H1 (cell line): ENCODE results near the gene PCNX4. TPM values are rescaled to one million over a fixed set of nuclear protein-coding genes. Genes with fewer than 3 reads are reported as not detected.

Experiments used
- CTCF ChIA-PET: fragments of 300-600 bp; sonication (Branson Sonifier 250); formaldehyde crosslinking; loops from one replicate; lab custom pipeline; 2021; ENCODE audit not compliant: partially characterized antibody; lab: Charles Lee
- POLR2A ChIA-PET: fragments of 300-600 bp; sonication (Branson Sonifier 250); formaldehyde crosslinking; loops from one replicate; lab custom pipeline; 2021; ENCODE audit warnings: inconsistent platforms; ENCODE audit not compliant: partially characterized antibody; lab: Charles Lee
- DNase-seq, 2 experiments: peaks; one replicate each; pipeline versions ENCODE4 v3.0.0 to v3.0.0-alpha.2; 2010 to 2022; ENCODE audit warnings: low spot score in 2 of 2, low read depth in 1 of 2, mixed read lengths in 1 of 2
- FAIRE-seq: peaks from 2 replicates; lab custom pipeline; 2011; peaks lifted over from hg19 to GRCh38; lab: Jason Lieb, UNC
- H2AFZ ChIP-seq: 2 replicates; pipeline ENCODE4 v1.8.1; 2012; ENCODE audit warnings: low read length, inconsistent platforms
- H2AK5ac ChIP-seq: 2 replicates; pipeline ENCODE4 v1.6.1; 2013; ENCODE audit warnings: low read depth, low read length
- H2BK120ac ChIP-seq: replicated peaks from 2 replicates; pipeline ENCODE3; 2013; ENCODE audit warnings: low read depth, low read length, inconsistent platforms
- H2BK12ac ChIP-seq: 2 replicates; pipeline ENCODE4 v1.6.1; 2013; ENCODE audit warnings: low read depth, low read length
- H2BK15ac ChIP-seq: 2 replicates; pipeline ENCODE4 v1.6.1; 2013; ENCODE audit warnings: low read length
- H2BK20ac ChIP-seq: 2 replicates; pipeline ENCODE4 v1.6.1; 2013; ENCODE audit warnings: low read length
- H2BK5ac ChIP-seq: 2 replicates; pipeline ENCODE4 v1.6.1; 2013; ENCODE audit warnings: low read depth, low read length
- H3K14ac ChIP-seq: 2 replicates; pipeline ENCODE4 v1.6.1; 2013; ENCODE audit warnings: inconsistent platforms; ENCODE audit not compliant: insufficient read length
- H3K18ac ChIP-seq: 2 replicates; pipeline ENCODE4 v1.6.1; 2013; ENCODE audit warnings: low read length; ENCODE audit errors: extremely low read depth
- H3K23ac ChIP-seq: 2 replicates; pipeline ENCODE4 v1.6.1; 2013; ENCODE audit warnings: inconsistent platforms; ENCODE audit not compliant: insufficient read length
- H3K23me2 ChIP-seq: 2 replicates; pipeline ENCODE4 v1.6.1; 2013; ENCODE audit warnings: low read depth, low read length
- H3K27ac ChIP-seq: 2 replicates; pipeline ENCODE4 v1.6.1; 2011; ENCODE audit warnings: low read depth, low read length, inconsistent platforms
- H3K27me3 ChIP-seq, 4 experiments: replicated peaks in 1 of 4; 1 replicate in 1 of 4; 2 replicates in 3 of 4; pipeline versions ENCODE4 v1.6.1 to v1.8.1; 2011 to 2013; ENCODE audit warnings: low read length in 3 of 4, mild to moderate bottlenecking in 3 of 4, inconsistent platforms in 2 of 4, mixed read lengths in 2 of 4, moderate library complexity in 1 of 4; ENCODE audit not compliant: control insufficient read depth in 3 of 4, insufficient read depth in 3 of 4; ENCODE audit errors: extremely low read depth in 1 of 4
- H3K36me3 ChIP-seq, 4 experiments: 2 replicates each; pipeline versions ENCODE4 v1.6.1 to v1.8.1; 2011 to 2013; ENCODE audit warnings: mild to moderate bottlenecking in 4 of 4, low read length in 3 of 4, moderate library complexity in 2 of 4, control low read depth in 1 of 4, inconsistent platforms in 1 of 4; ENCODE audit not compliant: insufficient read depth in 4 of 4, control insufficient read depth in 2 of 4
- H3K4ac ChIP-seq: replicated peaks from 2 replicates; pipeline ENCODE3; 2013; ENCODE audit warnings: low read length, low read depth, mixed read lengths, inconsistent platforms; ENCODE audit not compliant: insufficient read length
- H3K4me1 ChIP-seq, 4 experiments: replicated peaks in 1 of 4; 1 replicate in 1 of 4; 2 replicates in 3 of 4; pipeline versions ENCODE4 v1.6.1 to v1.8.1; 2011 to 2013; ENCODE audit warnings: low read length in 3 of 4, inconsistent platforms in 2 of 4, mixed read lengths in 1 of 4; ENCODE audit not compliant: insufficient read depth in 4 of 4, control insufficient read depth in 3 of 4
- H3K4me2 ChIP-seq, 2 experiments: 2 replicates each; pipeline versions ENCODE4 v1.6.1 to v1.8.1; 2011 to 2013; ENCODE audit warnings: low read depth in 2 of 2, low read length in 2 of 2, control low read depth in 1 of 2, inconsistent platforms in 1 of 2, mild to moderate bottlenecking in 1 of 2; ENCODE audit not compliant: insufficient read depth in 1 of 2
- H3K4me3 ChIP-seq, 4 experiments: fragments of 200-600, 300-600 bp in 1 of 4; sonication (generic), shearing (Covaris generic), sonication (Bioruptor Twin) in 1 of 4; 2 replicates each; pipeline versions ENCODE4 v1.5.1 to v1.8.1; 2011 to 2016; ENCODE audit warnings: low read length in 4 of 4, low read depth in 3 of 4, control low read depth in 2 of 4, inconsistent platforms in 2 of 4, mild to moderate bottlenecking in 2 of 4, mixed read lengths in 1 of 4, moderate library complexity in 1 of 4; ENCODE audit not compliant: insufficient read depth in 2 of 4; ENCODE audit errors: extremely low read depth in 1 of 4
- H3K56ac ChIP-seq: replicated peaks from 2 replicates; pipeline ENCODE3; 2013; ENCODE audit warnings: low read depth, mild to moderate bottlenecking, mixed read lengths, low read length, inconsistent platforms; ENCODE audit not compliant: insufficient read length
- H3K79me1 ChIP-seq: 2 replicates; pipeline ENCODE4 v1.6.1; 2013; ENCODE audit warnings: low read depth, low read length, control low read depth
- H3K79me2 ChIP-seq, 2 experiments: 2 replicates each; pipeline versions ENCODE4 v1.6.1 to v1.8.1; 2012 to 2013; ENCODE audit warnings: low read length in 2 of 2, mild to moderate bottlenecking in 2 of 2, inconsistent platforms in 1 of 2; ENCODE audit not compliant: insufficient read depth in 2 of 2, control insufficient read depth in 1 of 2
- H3K9ac ChIP-seq, 4 experiments: replicated peaks in 1 of 4; 1 replicate in 1 of 4; 2 replicates in 3 of 4; pipeline versions ENCODE4 v1.6.1 to v1.8.1; 2011 to 2013; ENCODE audit warnings: low read depth in 3 of 4, low read length in 3 of 4, control low read depth in 2 of 4, mild to moderate bottlenecking in 2 of 4, moderate library complexity in 2 of 4, inconsistent platforms in 1 of 4; ENCODE audit errors: extremely low read depth in 1 of 4
- H3K9me3 ChIP-seq, 2 experiments: 2 replicates each; pipeline versions ENCODE4 v1.6.1 to v1.8.1; 2012 to 2013; ENCODE audit warnings: mild to moderate bottlenecking in 2 of 2, moderate library complexity in 2 of 2, control low read depth in 1 of 2, inconsistent platforms in 1 of 2, low read depth in 1 of 2, low read length in 1 of 2, mixed read lengths in 1 of 2; ENCODE audit not compliant: insufficient read depth in 2 of 2
- H4K20me1 ChIP-seq, 2 experiments: replicated peaks in 1 of 2; 2 replicates each; pipeline versions ENCODE3 to v1.8.1; 2011 to 2013; ENCODE audit warnings: inconsistent platforms in 2 of 2, low read length in 2 of 2, mild to moderate bottlenecking in 1 of 2; ENCODE audit not compliant: insufficient read depth in 2 of 2, control insufficient read depth in 1 of 2
- H4K5ac ChIP-seq: 2 replicates; pipeline ENCODE4 v1.6.1; 2013; ENCODE audit warnings: low read length, low read depth, mixed read lengths, inconsistent platforms; ENCODE audit not compliant: insufficient read length
- H4K8ac ChIP-seq: 2 replicates; pipeline ENCODE4 v1.8.0; 2013; ENCODE audit warnings: mild to moderate bottlenecking, moderate library complexity, low read length, inconsistent platforms; ENCODE audit not compliant: insufficient read depth; ENCODE audit errors: extremely low read depth
- H4K91ac ChIP-seq: replicated peaks from 2 replicates; pipeline ENCODE3; 2013; ENCODE audit warnings: low read length, mixed read lengths, inconsistent platforms; ENCODE audit not compliant: insufficient read length
- CTBP2 ChIP-seq: IDR thresholded peaks from 2 replicates; pipeline ENCODE4 v1.7.0; 2011; ENCODE audit warnings: borderline replicate concordance, mild to moderate bottlenecking, moderate library complexity, mixed read lengths, low read length; ENCODE audit not compliant: insufficient read depth, insufficient read length
- E2F6 ChIP-seq: IDR thresholded peaks from 2 replicates; pipeline ENCODE4 v1.6.1; 2012; ENCODE audit warnings: inconsistent platforms
- HDAC6 ChIP-seq: IDR thresholded peaks from one replicate; pipeline ENCODE4 v1.7.1; 2012; ENCODE audit warnings: low read depth, mild to moderate bottlenecking, inconsistent platforms, low read length, moderate library complexity
- RBBP5 ChIP-seq: IDR thresholded peaks from 2 replicates; pipeline ENCODE4 v1.7.1; 2012; ENCODE audit warnings: low read depth, mild to moderate bottlenecking, inconsistent platforms, low read length, moderate library complexity, borderline replicate concordance
- RFX5 ChIP-seq: IDR thresholded peaks from 2 replicates; pipeline ENCODE4 v1.6.1; 2011; ENCODE audit warnings: low read depth, low read length, improper control_type of control experiment, borderline replicate concordance
- RNF2 ChIP-seq: fragments of 200-900, 300-1000 bp; sonication (generic); IDR thresholded peaks from 2 replicates; pipeline ENCODE4 v1.7.1; 2016; ENCODE audit warnings: borderline replicate concordance, low read depth, mild to moderate bottlenecking, antibody characterized with exemption, low read length; ENCODE audit not compliant: poor library complexity, severe bottlenecking; ENCODE audit errors: missing control alignments
- SP2 ChIP-seq: IDR thresholded peaks from 2 replicates; pipeline ENCODE4 v1.6.1; 2012; ENCODE audit warnings: mild to moderate bottlenecking, low read length, inconsistent platforms
- TEAD4 ChIP-seq: IDR thresholded peaks from 2 replicates; pipeline ENCODE4 v1.6.1; 2012; ENCODE audit warnings: low read depth, low read length, inconsistent platforms, mixed read lengths
- WGBS, 2 experiments: shearing (Covaris generic) in 1 of 2; methylation state at CpG; one replicate each; pipeline versions ENCODE4 v1.1.6 to v1.1.7; 2013 to 2015; ENCODE audit warnings: low lambda C conversion rate in 2 of 2, mixed read lengths in 2 of 2, inconsistent platforms in 1 of 2, low coverage in 1 of 2, missing lambda C conversion rate in 1 of 2; ENCODE audit not compliant: insufficient replicate concordance in 2 of 2, insufficient coverage in 1 of 2, insufficient read length in 1 of 2; ENCODE audit errors: extremely low coverage in 1 of 2, missing lambda C conversion rate in 1 of 2; 5-methylcytosine and 5-hydroxymethylcytosine counted together
- polyA plus RNA-seq, 7 experiments: library from polyadenylated mRNA; depleted of rRNA in 3 of 7; stranded (reverse) in 5 of 7; unstranded in 2 of 7; fragments of >200 nt in 5 of 7; fragments of 200-250 nt in 2 of 7; gene quantifications; 1 replicate in 5 of 7; 2 replicates in 1 of 7; 4 replicates in 1 of 7; pipeline versions ENCODE4 v1.2.1 to v1.2.3, GENCODE V29; 2011 to 2013; ENCODE audit warnings: missing spikeins in 2 of 7, mixed read lengths in 2 of 7
- total RNA-seq: library from RNA; stranded (reverse); fragmentation: NEBNext Ultra II Directional; extraction: Animal tissue kit (Norgen Biotek cat#: 25700); gene quantifications from 2 replicates; pipeline ENCODE4 v1.2.1, GENCODE V29; 2021
- TF ChIP-seq, protein P1 (sequence below), 3 experiments: IDR thresholded peaks; 1 replicate in 2 of 3; 2 replicates in 1 of 3; pipeline versions ENCODE4 v1.5.1 to v1.6.1; 2011; ENCODE audit warnings: low read length in 3 of 3, mild to moderate bottlenecking in 3 of 3, inconsistent platforms in 2 of 3, low read depth in 1 of 3, moderate library complexity in 1 of 3; ENCODE audit not compliant: insufficient read depth in 1 of 3; ENCODE audit errors: control extremely low read depth in 1 of 3

The PCNX4 gene
- total and polyA plus RNA-seq, 2 of the 8 experiments (the other 6 are each of a cell fraction or from before 2014, with no cell fraction given): 28.4 to 35.5 TPM

GRCh38 chr14:60111732-60112131 is 20.0 kb downstream of the PCNX4 start:
- H3K23me2 ChIP-seq: no peaks in the 10 kb centered on the region
- H4K20me1 ChIP-seq: peaks cover 0 to 2% of the 10 kb centered on the region in 2 experiments
- no peak overlapping the region for H2AK5ac ChIP-seq
- no peak overlapping the region for H3K56ac ChIP-seq
- no peak overlapping the region for H4K5ac ChIP-seq
- POLR2A ChIA-PET: no interaction called here
- no peak overlapping the region for H2BK20ac ChIP-seq
- H3K27ac ChIP-seq: no peak overlapping the region
- no peak overlapping the region for H3K4me3 ChIP-seq
- no peak for FAIRE-seq
- H3K4ac ChIP-seq: no peak overlapping the region
- H3K4me2 ChIP-seq: no peak overlapping the region
- no peak overlapping the region for H2BK5ac ChIP-seq
- H3K36me3 ChIP-seq: peaks cover 0 to 28% (median 4%) of the 10 kb centered on the region in 4 experiments; a peak in 5 of 8 replicates
- DNase-seq: no peak
- H4K91ac ChIP-seq: no peak overlapping the region
- 100% methylated on average over 2 of the region's 2 CpGs; no CpG with 5 or more reads in 1 of the 2 experiments for WGBS, 2 experiments
- H2BK15ac ChIP-seq: no peak overlapping the region
- no peak overlapping the region for H3K23ac ChIP-seq
- H3K79me2 ChIP-seq: peaks cover 0 to 24% of the 10 kb centered on the region in 2 experiments; a peak in 2 of 4 replicates
- no peak overlapping the region for H3K9ac ChIP-seq
- no peak overlapping the region for H4K8ac ChIP-seq
- H2BK120ac ChIP-seq: no peak overlapping the region
- H2AFZ ChIP-seq: no peak overlapping the region
- no peaks in the 10 kb centered on the region for H3K9me3 ChIP-seq
- H3K4me1 ChIP-seq: no peaks in the 10 kb centered on the region
- no peaks in the 10 kb centered on the region for H3K27me3 ChIP-seq
- H2BK12ac ChIP-seq: no peak overlapping the region
- TF ChIP-seq RBBP5: no peak
- no peak for TF ChIP-seq CTBP2
- TF ChIP-seq RFX5: no peak
- TF ChIP-seq SP2: no peak
- TF ChIP-seq HDAC6: no peak
- no peak for TF ChIP-seq TEAD4
- no peak for TF ChIP-seq RNF2
- no peak for TF ChIP-seq E2F6
- TF ChIP-seq, protein P1, sequence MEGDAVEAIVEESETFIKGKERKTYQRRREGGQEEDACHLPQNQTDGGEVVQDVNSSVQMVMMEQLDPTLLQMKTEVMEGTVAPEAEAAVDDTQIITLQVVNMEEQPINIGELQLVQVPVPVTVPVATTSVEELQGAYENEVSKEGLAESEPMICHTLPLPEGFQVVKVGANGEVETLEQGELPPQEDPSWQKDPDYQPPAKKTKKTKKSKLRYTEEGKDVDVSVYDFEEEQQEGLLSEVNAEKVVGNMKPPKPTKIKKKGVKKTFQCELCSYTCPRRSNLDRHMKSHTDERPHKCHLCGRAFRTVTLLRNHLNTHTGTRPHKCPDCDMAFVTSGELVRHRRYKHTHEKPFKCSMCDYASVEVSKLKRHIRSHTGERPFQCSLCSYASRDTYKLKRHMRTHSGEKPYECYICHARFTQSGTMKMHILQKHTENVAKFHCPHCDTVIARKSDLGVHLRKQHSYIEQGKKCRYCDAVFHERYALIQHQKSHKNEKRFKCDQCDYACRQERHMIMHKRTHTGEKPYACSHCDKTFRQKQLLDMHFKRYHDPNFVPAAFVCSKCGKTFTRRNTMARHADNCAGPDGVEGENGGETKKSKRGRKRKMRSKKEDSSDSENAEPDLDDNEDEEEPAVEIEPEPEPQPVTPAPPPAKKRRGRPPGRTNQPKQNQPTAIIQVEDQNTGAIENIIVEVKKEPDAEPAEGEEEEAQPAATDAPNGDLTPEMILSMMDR (IDR thresholded peaks at IDR 0.05; ENCODE audit: control extremely low read depth in 1 of 3, insufficient read depth in 1 of 3, low read depth in 1 of 3, low read length in 3 of 3): no peak
- TF ChIP-seq, all 59 proteins: peak for 0
- CTCF ChIA-PET: interaction anchor here (0.8 to 1.2 kb wide), 2 partner anchors 18 to 72 kb away, joined by 3 to 4 read pairs; no protein-coding TSS in a partner anchor
- no peaks in the 10 kb centered on the region; the same call in 1 of the 2 replicates for H3K79me1 ChIP-seq
- H3K14ac ChIP-seq: no peak overlapping the region
- no peak overlapping the region for H3K18ac ChIP-seq
